ENCODE data around the gene SCN4B. TPM values are rescaled to one million over a fixed set of nuclear protein-coding genes. Genes with fewer than 3 reads are reported as not detected.

The SCN4B gene
- total RNA-seq, 2 donors from 2014 or later: 0.46 to 0.53 TPM

DNA sequence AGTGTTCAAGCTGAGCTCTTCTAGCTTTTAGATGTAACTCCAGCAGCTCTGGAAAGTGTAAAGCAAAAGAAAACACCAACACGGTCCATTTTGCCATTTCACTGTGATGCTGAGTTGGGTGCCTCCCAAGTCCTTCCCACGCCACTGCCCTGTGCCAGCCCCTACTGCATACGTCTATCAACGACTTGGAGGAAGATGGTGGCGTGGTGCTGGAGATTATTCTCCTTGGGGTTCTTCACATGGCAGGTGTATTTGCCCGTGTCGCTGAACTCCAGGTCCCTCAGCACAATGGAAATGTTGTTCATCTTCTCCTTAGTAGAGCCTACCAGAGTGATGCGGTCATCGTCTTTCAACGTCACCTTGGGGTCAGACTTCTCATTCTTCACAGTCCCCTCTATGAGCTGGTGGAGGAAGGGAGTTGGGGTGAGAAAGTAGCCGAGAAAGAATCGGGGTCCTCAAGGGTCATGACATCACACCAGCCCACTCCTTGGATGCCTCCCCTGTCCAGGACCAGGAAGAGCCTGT is 8.9 kb downstream of the SCN4B start:
- peaks cover 18% of the 10 kb centered on the region for H3K4me1 Mint-ChIP-seq (ENCODE audit: low read depth)
- ATAC-seq (replicated peaks in 1 of 2): no peak
- H3K36me3 Mint-ChIP-seq (ENCODE audit: insufficient read depth in 2 of 2): no peaks in the 10 kb centered on the region
- H3K27ac Mint-ChIP-seq: no peak overlapping the region
- DNase-seq: no peak
- no peaks in the 10 kb centered on the region for H3K9me3 Mint-ChIP-seq
- H3K27me3 Mint-ChIP-seq (ENCODE audit: low read depth): peaks cover 78% of the 10 kb centered on the region
- no peak overlapping the region for H3K4me3 Mint-ChIP-seq

DNA sequence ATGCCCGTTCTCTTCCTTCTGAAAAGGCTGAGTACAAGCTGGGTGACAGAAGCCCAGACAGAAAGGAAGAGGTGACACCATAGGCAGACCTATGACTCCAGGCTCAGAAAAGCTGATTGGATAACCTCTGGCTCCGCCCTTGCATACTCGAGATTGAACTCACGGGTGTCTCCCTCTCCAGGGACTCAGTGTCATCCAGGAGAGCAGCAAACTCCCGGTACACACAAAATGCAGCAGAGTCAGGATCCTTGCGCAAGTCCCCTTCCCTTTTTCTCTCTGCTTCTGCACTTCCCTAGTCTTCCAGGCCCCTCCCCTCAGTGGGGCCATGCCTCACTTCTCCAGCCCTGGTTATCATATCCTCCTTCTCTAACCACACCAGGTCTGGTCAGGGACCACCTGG is 9.8 kb downstream of the SCN4B start:
- H3K4me3 Mint-ChIP-seq: peak overlapping the region; percentile 29 to 56
- peaks cover 18% of the 10 kb centered on the region for H3K4me1 Mint-ChIP-seq (ENCODE audit: low read depth)
- no peaks in the 10 kb centered on the region for H3K36me3 Mint-ChIP-seq (ENCODE audit: insufficient read depth in 2 of 2)
- DNase-seq: peak; percentile 19 to 30
- no peak overlapping the region for H3K27ac Mint-ChIP-seq
- no peaks in the 10 kb centered on the region for H3K9me3 Mint-ChIP-seq
- ATAC-seq (replicated peaks in 1 of 2): peak; percentile 23 to 48
- H3K27me3 Mint-ChIP-seq (ENCODE audit: low read depth): peaks cover 74% of the 10 kb centered on the region

DNA sequence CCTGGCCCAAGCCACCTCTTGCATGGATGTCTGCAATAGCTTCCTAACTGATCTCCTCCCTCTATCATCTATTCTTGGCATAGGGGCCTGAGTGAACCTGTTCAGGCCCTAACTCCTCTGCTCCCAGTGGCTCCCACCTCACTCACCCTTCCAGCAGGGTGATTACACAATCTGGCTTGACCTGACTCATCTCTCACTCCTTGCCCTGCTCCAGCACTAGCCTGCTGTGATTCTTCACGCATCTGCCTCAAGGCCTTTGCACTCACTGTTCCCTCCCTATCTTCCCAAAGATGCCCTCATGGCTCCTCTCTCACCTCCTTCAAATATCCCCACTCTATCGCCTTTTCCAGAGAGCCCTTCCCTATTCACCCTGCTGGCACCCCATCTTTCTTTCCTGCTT is 10.5 kb downstream of the SCN4B start:
- Mint-ChIP-seq H3K27me3 (ENCODE audit: low read depth) (peaks cover 68% of the 10 kb centered on the region), H3K9me3 (no peaks in the 10 kb centered on the region), H3K36me3 (ENCODE audit: insufficient read depth in 2 of 2) (no peaks in the 10 kb centered on the region), H3K27ac (no peak overlapping the region), H3K4me3 (no peak overlapping the region), H3K4me1 (ENCODE audit: low read depth) (peaks cover 18% of the 10 kb centered on the region)
- DNase-seq: no peak
- ATAC-seq (replicated peaks in 1 of 2): no peak

DNA sequence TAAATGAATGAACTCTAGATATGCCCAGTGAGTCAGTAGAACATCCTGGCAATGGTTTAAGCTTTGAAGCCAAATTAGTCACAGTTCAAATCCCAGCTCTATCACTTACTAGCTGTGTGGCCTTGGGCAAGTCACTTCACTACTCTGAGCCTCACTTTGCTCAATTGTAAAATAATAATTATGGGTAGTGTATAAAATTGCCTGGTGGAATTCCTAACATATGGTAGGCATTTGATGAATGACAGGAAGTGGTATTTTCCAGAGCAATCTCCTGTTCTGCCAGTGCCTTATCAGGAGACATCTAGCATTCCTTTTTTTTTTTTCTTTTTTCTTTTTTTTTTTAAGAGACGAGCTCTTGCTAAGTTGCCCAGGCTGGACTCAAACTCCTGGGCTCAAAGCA is 13.0 kb downstream of the SCN4B start:
- Mint-ChIP-seq H3K9me3 (no peaks in the 10 kb centered on the region), H3K4me1 (ENCODE audit: low read depth) (peaks cover 18% of the 10 kb centered on the region), H3K27me3 (ENCODE audit: low read depth) (peaks cover 52% of the 10 kb centered on the region), H3K27ac (no peak overlapping the region), H3K4me3 (no peak overlapping the region), H3K36me3 (ENCODE audit: insufficient read depth in 2 of 2) (no peaks in the 10 kb centered on the region)
- no peak for ATAC-seq (replicated peaks in 1 of 2)
- no peak for DNase-seq

DNA sequence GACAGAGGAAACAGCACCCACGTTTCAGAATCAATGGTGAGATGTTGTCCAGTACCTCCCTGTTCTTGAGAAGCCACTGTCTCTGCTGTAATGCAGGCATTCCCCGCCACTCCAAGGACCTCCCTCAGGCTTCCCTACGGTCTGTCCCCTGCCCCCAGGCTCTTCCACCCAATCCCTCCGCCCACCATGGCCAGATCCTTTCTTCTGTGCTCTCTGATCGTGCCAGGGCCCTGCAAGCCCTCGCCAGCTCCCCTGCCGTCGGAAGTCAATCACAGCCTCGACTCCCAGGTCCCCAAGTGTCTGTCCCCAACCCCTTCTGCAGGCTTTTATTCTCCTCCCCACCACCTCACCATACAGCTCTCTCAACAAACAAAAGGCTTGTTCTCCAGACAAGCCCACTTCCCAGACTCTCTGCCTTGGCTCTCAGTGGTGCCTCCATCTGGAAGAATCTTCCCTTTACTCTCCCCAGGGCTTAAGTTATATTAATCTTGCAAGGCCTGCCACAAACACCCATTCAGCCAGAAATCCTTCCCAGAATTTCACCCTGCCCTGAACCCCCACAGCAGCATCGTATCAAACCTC is 13.7 kb downstream of the SCN4B start:
- no peak for DNase-seq
- no peak overlapping the region for H3K4me3 Mint-ChIP-seq
- H3K27ac Mint-ChIP-seq: no peak overlapping the region
- H3K9me3 Mint-ChIP-seq: no peaks in the 10 kb centered on the region
- H3K27me3 Mint-ChIP-seq (ENCODE audit: low read depth): peaks cover 46% of the 10 kb centered on the region
- no peak for ATAC-seq (replicated peaks in 1 of 2)
- H3K4me1 Mint-ChIP-seq (ENCODE audit: low read depth): peaks cover 14% of the 10 kb centered on the region
- no peaks in the 10 kb centered on the region for H3K36me3 Mint-ChIP-seq (ENCODE audit: insufficient read depth in 2 of 2)

DNA sequence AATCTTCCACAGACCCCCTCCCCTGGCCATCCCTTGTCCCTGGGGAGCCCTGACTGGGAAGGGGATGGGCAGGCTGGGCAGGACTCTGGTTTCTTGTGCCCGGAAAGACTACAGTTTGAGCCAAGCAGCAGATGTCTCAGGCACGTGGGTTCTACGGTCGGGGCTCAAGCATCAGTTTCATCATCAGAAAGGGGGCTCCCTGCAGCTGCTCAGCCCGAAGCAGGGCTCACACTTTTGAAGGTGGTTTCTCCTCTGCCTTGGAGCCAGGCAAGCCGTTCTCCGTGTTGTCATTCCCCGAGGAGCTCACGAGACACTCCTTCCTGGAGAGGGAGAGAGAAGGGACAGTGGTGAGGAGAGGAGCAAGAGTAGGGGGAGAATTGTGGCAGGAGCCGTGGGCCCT is 15.8 kb downstream of the SCN4B start:
- Mint-ChIP-seq H3K27ac (no peak overlapping the region), H3K36me3 (ENCODE audit: insufficient read depth in 2 of 2) (no peaks in the 10 kb centered on the region), H3K4me3 (no peak overlapping the region), H3K4me1 (ENCODE audit: low read depth) (peaks cover 5% of the 10 kb centered on the region), H3K9me3 (no peaks in the 10 kb centered on the region), H3K27me3 (ENCODE audit: low read depth) (peaks cover 25% of the 10 kb centered on the region)
- DNase-seq (no peak), ATAC-seq (replicated peaks in 1 of 2) (no peak)

DNA sequence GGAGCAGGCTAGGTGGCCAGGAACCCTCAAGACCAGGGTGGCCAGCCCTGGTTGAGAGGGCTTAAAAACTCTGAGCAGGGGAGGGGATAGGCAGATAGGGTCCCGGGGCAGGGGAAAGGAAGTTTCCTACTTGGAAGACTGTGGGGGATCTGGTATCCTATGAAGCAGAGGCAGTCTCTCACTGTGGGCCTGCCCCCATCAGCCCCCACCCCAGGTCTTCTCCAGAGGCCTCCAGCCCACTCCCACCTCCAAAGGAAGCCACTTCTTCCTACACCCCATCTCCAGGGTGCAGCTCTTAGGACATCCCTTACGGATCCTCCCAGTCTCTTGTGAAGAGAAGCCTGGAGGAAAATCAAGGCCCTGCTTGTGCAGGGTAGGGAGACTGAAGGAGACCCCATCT is 16.3 kb downstream of the SCN4B start:
- peaks cover 21% of the 10 kb centered on the region for H3K27me3 Mint-ChIP-seq (ENCODE audit: low read depth)
- ATAC-seq (replicated peaks in 1 of 2): no peak
- no peaks in the 10 kb centered on the region for H3K36me3 Mint-ChIP-seq (ENCODE audit: insufficient read depth in 2 of 2)
- no peaks in the 10 kb centered on the region for H3K9me3 Mint-ChIP-seq
- no peak overlapping the region for H3K27ac Mint-ChIP-seq
- H3K4me3 Mint-ChIP-seq: no peak overlapping the region
- no peak for DNase-seq
- peaks cover 5% of the 10 kb centered on the region for H3K4me1 Mint-ChIP-seq (ENCODE audit: low read depth)

DNA sequence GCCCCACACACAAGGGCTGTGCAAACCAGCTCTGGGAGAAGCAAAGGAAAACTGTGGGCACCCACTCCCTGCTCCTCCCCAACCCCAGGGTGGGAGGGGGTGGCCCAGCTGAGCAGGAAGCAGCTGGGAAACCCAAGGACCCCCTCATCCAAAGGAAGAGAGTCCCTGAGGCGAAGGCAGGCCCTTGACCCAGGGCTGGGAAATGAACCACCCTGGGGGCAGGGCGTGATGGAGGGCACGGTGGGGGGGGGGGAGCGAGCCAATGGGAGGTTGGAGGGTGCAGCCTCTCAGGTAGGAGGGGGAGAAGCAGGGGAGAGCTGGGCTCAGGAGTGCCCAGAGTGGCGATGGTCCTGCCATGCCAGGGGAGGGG is 16.8 kb downstream of the SCN4B start:
- H3K4me1 Mint-ChIP-seq (ENCODE audit: low read depth): peaks cover 5% of the 10 kb centered on the region
- ATAC-seq (replicated peaks in 1 of 2) (no peak), DNase-seq (no peak)
- peaks cover 17% of the 10 kb centered on the region for H3K27me3 Mint-ChIP-seq (ENCODE audit: low read depth)
- no peaks in the 10 kb centered on the region for H3K9me3 Mint-ChIP-seq
- H3K36me3 Mint-ChIP-seq (ENCODE audit: insufficient read depth in 2 of 2): no peaks in the 10 kb centered on the region
- H3K27ac Mint-ChIP-seq: no peak overlapping the region
- H3K4me3 Mint-ChIP-seq: no peak overlapping the region

DNA sequence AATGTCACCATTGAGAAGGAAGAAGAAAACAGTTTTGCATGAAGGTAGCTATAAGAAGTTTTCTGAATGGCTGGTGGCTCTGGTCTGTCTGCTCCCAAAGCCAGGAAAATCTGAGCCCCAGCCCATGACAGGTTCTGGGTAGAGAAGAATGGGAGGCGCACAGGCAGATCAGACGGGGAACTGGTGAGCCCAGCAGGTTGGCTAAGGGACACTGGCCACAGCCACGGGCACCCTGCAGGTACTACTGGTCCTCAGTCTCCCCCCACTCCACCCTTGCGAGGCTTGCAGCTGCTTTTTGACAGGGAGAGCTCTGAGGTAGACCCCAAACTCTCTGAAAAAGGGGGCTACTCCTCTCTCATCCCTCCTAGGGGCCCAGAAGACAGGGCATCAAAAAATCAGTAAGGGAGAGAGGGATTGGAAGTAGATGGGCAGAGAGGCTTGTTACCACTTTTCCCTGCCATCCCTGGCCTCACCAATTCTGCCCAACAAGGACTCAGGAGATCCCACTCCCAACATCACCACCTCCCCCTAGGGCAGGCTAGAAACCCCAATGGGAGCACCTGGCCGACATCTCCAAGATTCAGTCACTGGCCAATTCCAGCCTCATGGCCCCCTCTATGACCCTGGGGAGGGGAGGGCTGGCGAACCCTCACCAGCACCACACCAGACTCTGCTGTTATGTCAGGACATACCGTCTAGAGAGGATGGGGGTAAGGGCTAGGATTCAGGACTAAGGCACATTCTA is 17.4 kb downstream of the SCN4B start:
- H3K4me3 Mint-ChIP-seq: no peak overlapping the region
- no peak for ATAC-seq (replicated peaks in 1 of 2)
- no peak overlapping the region for H3K27ac Mint-ChIP-seq
- no peak for DNase-seq
- peaks cover 5% of the 10 kb centered on the region for H3K4me1 Mint-ChIP-seq (ENCODE audit: low read depth)
- peaks cover 11% of the 10 kb centered on the region for H3K27me3 Mint-ChIP-seq (ENCODE audit: low read depth)
- H3K36me3 Mint-ChIP-seq (ENCODE audit: insufficient read depth in 2 of 2): no peaks in the 10 kb centered on the region
- no peaks in the 10 kb centered on the region for H3K9me3 Mint-ChIP-seq

DNA sequence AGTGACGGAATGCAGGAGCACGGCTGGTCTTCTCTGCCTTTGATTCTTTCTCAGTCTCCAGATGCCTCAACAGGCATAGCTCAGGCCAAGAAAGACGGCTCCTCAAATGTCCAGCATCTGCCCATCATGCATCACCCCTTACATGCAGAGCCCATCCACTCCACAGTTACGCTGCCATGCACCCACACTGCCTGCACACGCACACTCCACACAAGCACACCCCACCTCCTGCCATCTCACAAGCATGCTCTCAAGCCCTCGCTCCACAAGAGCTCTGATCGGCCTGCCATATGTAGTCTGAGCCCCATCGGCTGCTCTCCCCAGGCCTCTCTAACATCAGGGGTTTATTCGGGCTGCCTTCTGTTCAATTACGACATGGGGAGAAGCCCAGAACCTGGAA is 18.8 kb downstream of the SCN4B start:
- Mint-ChIP-seq H3K4me1 (ENCODE audit: low read depth) (no peaks in the 10 kb centered on the region), H3K27me3 (ENCODE audit: low read depth) (peaks cover under 1% of the 10 kb centered on the region), H3K4me3 (no peak overlapping the region), H3K27ac (no peak overlapping the region), H3K9me3 (no peaks in the 10 kb centered on the region), H3K36me3 (ENCODE audit: insufficient read depth in 2 of 2) (no peaks in the 10 kb centered on the region)
- DNase-seq (no peak), ATAC-seq (replicated peaks in 1 of 2) (no peak)

DNA sequence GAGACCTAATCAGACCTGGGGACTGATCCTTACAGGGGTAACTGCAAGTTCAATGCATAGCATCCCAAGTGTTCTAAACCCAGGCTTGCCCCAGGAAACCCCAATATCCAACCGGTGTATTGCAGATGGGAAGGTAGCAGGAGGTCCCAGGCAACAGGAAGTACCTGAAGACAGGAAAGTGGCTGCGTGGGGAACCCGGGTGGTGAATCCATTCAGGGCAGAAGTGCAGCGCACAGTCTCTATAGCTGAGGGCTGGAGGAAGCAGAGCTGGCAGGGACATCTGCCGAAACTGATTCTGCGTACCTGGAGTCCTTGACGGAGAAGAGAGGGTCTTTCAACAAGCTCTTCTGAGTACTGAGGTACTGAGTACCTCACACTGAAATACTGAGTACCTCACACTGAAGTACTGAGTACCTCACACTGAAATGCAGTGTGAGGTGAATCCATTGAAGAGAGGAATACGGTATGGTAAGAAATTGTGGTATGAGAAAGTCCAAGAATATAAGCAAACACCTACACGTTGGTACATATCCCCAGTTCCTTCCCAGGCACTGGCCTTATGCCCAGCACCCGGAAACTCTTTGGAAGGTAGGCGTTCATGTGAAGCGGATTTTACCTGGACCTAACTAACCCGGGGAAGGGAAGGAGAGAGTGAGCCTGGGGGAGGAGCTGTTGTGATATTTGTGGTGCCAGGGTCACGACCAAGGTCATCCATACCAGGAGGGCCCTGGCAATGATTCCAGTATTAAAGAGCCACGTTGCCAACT is 20.1 kb downstream of the SCN4B start:
- no peaks in the 10 kb centered on the region for H3K9me3 Mint-ChIP-seq
- no peak overlapping the region for H3K27ac Mint-ChIP-seq
- DNase-seq (no peak), ATAC-seq (replicated peaks in 1 of 2) (no peak)
- no peaks in the 10 kb centered on the region for H3K4me1 Mint-ChIP-seq (ENCODE audit: low read depth)
- H3K4me3 Mint-ChIP-seq: no peak overlapping the region
- no peaks in the 10 kb centered on the region for H3K36me3 Mint-ChIP-seq (ENCODE audit: insufficient read depth in 2 of 2)
- H3K27me3 Mint-ChIP-seq (ENCODE audit: low read depth): no peaks in the 10 kb centered on the region

DNA sequence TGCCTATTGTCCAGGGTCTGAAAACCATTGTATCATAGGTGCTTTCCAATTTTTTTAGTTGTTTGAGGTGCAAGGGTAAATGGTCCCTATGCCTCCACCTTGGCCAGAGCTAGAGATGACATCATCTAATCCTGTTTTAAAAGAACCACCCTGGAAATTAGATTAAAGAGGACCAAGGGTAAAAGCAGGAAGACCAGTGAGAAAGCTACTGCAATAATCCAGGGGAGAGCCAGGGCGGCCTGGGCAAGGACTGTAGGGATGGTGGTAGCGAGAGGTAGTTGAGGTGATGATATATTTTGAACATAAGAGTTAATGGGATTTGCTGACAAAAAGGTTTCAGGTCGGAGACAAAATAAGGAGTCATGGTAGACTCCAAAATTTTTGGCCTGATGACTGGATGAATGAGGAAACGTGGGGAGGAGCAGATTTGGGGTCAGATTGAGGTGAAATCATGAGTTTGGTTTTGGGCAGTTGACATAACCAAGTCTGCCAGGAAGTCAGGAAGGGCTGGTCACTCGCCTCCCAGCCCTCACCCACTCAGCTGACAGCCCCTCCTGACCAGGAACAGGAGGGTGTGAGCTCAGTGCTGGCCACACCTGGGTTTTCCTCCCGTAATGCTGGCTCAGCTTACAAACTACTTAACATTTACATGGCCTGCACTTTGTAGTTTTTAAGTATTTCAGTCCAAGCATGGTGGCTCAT is 23.0 kb downstream of the SCN4B start:
- no peaks in the 10 kb centered on the region for H3K36me3 Mint-ChIP-seq (ENCODE audit: insufficient read depth in 2 of 2)
- no peak overlapping the region for H3K4me3 Mint-ChIP-seq
- H3K27me3 Mint-ChIP-seq (ENCODE audit: low read depth): no peaks in the 10 kb centered on the region
- no peaks in the 10 kb centered on the region for H3K9me3 Mint-ChIP-seq
- no peak for ATAC-seq (replicated peaks in 1 of 2)
- no peak overlapping the region for H3K27ac Mint-ChIP-seq
- no peak for DNase-seq
- no peaks in the 10 kb centered on the region for H3K4me1 Mint-ChIP-seq (ENCODE audit: low read depth)

All from activated T-cell treated with anti-CD3 and anti-CD28 coated beads, Interleukin-2, amount 50 U/mL, for 72 hours (primary cell).